Loucy (cell line): ENCODE measurements around the gene PLCL2.

Experiments
- CTCF ChIP-seq: fragments of 200-600 bp; sonication (generic); conservative IDR thresholded peaks from 2 replicates; pipeline ENCODE4 v1.5.1; 2014; ENCODE audit warnings: mild to moderate bottlenecking, antibody characterized with exemption, low read length
- EZH2phosphoT487 ChIP-seq: fragments of 200-600 bp; IDR thresholded peaks from 2 replicates; pipeline ENCODE4 v1.6.1; 2018; ENCODE audit warnings: antibody characterized with exemption, mild to moderate bottlenecking, moderate library complexity, borderline replicate concordance

- TF ChIP-seq CTCF (no peak), EZH2phosphoT487 (no peak)
Observed at GRCh38 chr3:16887130-16887529, 2.4 kb downstream of the PLCL2 start.
